Measurements from ENCODE around the gene BNC2.

The BNC2 gene

DNA sequence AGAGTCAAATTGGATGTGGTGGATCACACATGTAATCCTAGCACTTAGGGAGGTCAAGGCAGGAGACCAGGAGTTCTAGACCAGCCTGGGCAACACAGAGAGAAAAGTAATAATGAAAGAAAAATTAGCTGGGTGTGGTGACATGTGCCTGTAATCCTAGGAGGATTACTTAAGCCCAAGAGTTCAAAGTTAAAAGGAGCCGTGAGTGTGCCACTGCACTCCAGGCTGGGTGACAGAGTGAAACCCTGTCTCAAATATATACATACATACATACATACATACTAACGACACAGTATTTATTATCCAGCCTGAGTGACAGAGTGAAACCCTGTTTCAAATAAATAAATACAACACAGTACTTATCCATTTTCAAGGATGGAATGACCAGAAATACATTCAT is 180.3 kb downstream of the BNC2 start:
- no peak for DNase-seq (ENCODE audit: low read depth)
- H3K4me3 ChIP-seq (ENCODE audit: low read depth, low read length): no peak overlapping the region
- TF ChIP-seq, protein P1, sequence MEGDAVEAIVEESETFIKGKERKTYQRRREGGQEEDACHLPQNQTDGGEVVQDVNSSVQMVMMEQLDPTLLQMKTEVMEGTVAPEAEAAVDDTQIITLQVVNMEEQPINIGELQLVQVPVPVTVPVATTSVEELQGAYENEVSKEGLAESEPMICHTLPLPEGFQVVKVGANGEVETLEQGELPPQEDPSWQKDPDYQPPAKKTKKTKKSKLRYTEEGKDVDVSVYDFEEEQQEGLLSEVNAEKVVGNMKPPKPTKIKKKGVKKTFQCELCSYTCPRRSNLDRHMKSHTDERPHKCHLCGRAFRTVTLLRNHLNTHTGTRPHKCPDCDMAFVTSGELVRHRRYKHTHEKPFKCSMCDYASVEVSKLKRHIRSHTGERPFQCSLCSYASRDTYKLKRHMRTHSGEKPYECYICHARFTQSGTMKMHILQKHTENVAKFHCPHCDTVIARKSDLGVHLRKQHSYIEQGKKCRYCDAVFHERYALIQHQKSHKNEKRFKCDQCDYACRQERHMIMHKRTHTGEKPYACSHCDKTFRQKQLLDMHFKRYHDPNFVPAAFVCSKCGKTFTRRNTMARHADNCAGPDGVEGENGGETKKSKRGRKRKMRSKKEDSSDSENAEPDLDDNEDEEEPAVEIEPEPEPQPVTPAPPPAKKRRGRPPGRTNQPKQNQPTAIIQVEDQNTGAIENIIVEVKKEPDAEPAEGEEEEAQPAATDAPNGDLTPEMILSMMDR (IDR thresholded peaks at IDR 0.05; ENCODE audit: low read depth, low read length, missing control alignments): no peak
- in situ Hi-C loops (cut with HindIII; ENCODE audit: low sequenced_read_pairs): no loop called here

- no peak for DNase-seq (ENCODE audit: low read depth)
- TF ChIP-seq, protein P1 (IDR thresholded peaks at IDR 0.05; ENCODE audit: low read depth, low read length, missing control alignments): no peak
- in situ Hi-C loops (cut with HindIII; ENCODE audit: low sequenced_read_pairs): no loop called here
- H3K4me3 ChIP-seq (ENCODE audit: low read depth, low read length): no peak overlapping the region
Measured at GRCh38 chr9:16689351-16689938, 181.0 kb downstream of the BNC2 start.

- H3K4me3 ChIP-seq (ENCODE audit: low read depth, low read length): no peak overlapping the region
- TF ChIP-seq, protein P1 (IDR thresholded peaks at IDR 0.05; ENCODE audit: low read depth, low read length, missing control alignments): no peak
- DNase-seq (ENCODE audit: low read depth): no peak
- in situ Hi-C loops (cut with HindIII; ENCODE audit: low sequenced_read_pairs): no loop called here
Measured at GRCh38 chr9:16688814-16689213, 181.7 kb downstream of the BNC2 start.

DNA sequence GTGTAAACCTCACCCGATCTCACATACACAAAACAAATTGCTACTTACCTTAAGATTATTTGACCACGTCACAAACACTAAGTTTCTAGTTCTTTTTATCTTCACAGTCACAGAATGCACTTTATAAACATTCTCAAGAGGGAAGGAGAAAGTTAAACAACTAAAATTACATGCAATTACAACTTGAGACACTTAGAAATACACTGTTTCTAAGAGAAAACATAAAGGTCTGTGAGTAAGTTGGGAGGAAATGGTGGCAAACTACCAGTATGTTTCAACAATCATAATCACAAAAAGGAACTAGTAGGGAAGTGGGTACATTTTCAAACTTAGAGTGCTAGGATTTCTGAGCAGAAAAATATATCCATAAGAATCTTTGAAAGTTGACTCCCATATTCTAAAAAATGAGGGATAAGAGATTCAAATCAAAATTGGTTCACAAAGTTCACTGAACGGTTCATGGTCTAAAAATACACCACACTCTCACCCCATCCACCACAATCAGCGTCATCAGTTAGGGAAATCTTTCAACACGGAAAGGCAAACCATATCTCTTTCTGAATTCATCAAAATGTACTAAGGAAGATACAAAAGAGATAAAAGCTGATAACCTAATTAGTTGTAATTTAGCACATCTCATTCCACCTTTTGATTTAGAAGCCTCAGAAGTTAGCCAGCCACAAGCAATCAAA is 182.6 kb downstream of the BNC2 start:
- in situ Hi-C loops (cut with HindIII; ENCODE audit: low sequenced_read_pairs): no loop called here
- no peak overlapping the region for H3K4me3 ChIP-seq (ENCODE audit: low read depth, low read length)
- no peak for DNase-seq (ENCODE audit: low read depth)

GRCh38 chr9:16683326-16683725 is 187.1 kb downstream of the BNC2 start:
- no peak for DNase-seq (ENCODE audit: low read depth)
- H3K4me3 ChIP-seq (ENCODE audit: low read depth, low read length): no peak overlapping the region
- in situ Hi-C loops (cut with HindIII; ENCODE audit: low sequenced_read_pairs): no loop called here
- TF ChIP-seq, protein P1 (IDR thresholded peaks at IDR 0.05; ENCODE audit: low read depth, low read length, missing control alignments): no peak

More for the DNA sequence above, 182.6 kb downstream of the BNC2 start:
- TF ChIP-seq, protein P1 (IDR thresholded peaks at IDR 0.05; ENCODE audit: low read depth, low read length, missing control alignments): no peak

- no peak overlapping the region for H3K4me3 ChIP-seq (ENCODE audit: low read depth, low read length)
- DNase-seq (ENCODE audit: low read depth): no peak
- in situ Hi-C loops (cut with HindIII; ENCODE audit: low sequenced_read_pairs): no loop called here
- TF ChIP-seq, protein P1 (IDR thresholded peaks at IDR 0.05; ENCODE audit: low read depth, low read length, missing control alignments): no peak
Measured at GRCh38 chr9:16682273-16682672, 188.2 kb downstream of the BNC2 start.
